ENCODE data around the gene CEP78. TPM values are rescaled to one million over a fixed set of nuclear protein-coding genes. Genes with fewer than 3 reads are reported as not detected.

CEP78 gene
- total RNA-seq, 1 experiment from 2014 or later, result 48.1 TPM

DNA sequence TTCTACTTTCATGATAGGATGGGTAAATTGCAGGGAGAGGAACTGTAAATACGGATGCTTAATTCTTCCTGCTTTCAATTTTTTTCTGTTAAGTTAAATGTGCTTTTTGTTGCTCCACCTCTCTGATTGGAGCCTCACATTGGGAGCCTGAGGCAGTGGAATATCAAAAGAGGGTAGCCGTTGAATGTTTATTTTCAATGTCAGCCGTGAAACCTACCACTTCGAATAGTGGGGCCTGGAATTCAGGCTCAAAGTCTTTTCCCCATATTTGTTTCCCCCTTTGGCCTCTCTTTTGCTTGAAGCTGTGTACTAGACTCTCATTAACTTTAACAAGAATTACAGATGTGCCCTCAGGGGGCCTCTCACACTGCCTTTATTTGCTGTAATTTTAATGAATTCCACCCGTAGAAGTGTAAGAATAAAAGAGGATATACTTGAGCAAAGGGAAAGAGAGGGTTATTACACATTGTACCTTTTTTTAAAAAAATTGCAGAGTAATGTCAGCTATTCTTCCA is 90.0 kb downstream of the CEP78 start:
- RAD21 ChIA-PET (ENCODE audit: low non-redundant PET in 1 of 2, low total read pairs in 2 of 2, uncharacterized antibody in 2 of 2, unreplicated experiment in 2 of 2), result no interaction called here
- Histone ChIP-seq H3K27ac (ENCODE audit: low read depth, low read length) (no peak overlapping the region), H3K9me3 (ENCODE audit: control insufficient read depth in 1 of 2, insufficient read depth in 1 of 2, low read depth in 1 of 2, low read length in 2 of 2) (no peaks in the 10 kb centered on the region), H3K36me3 (ENCODE audit: control insufficient read depth in 1 of 2, insufficient read depth in 2 of 2, low read length in 2 of 2) (peaks cover 9 to 23% of the 10 kb centered on the region in 2 experiments; a peak in 3 of 4 replicates), H3K27me3 (ENCODE audit: insufficient read depth, low read length) (no peaks in the 10 kb centered on the region), H3K4me1 (ENCODE audit: control insufficient read depth in 1 of 2, insufficient read depth in 2 of 2, low read length in 2 of 2) (no peaks in the 10 kb centered on the region), H3K79me2 (ENCODE audit: insufficient read depth, low read length) (no peaks in the 10 kb centered on the region), H3K4me3 (replicated peaks in 1 of 2; ENCODE audit: low read depth in 1 of 2, low read length in 2 of 2) (no peak overlapping the region), H3K4me2 (ENCODE audit: low read length) (no peak overlapping the region), H4K20me1 (ENCODE audit: insufficient read depth) (no peaks in the 10 kb centered on the region), H3K9me2 (ENCODE audit: insufficient read depth) (no peaks in the 10 kb centered on the region), H2AFZ (ENCODE audit: low read depth, low read length, poor library complexity, severe bottlenecking) (no peak overlapping the region), H3K9ac (ENCODE audit: low read length) (no peak overlapping the region)
- POLR2A ChIA-PET, result interaction anchor here (1.0 kb wide), 1 partner anchor 29 kb away, joined by 4 read pairs; the partner anchor contains the start of gene PSAT1
- TF ChIP-seq ATF3 (IDR thresholded peaks at IDR 0.05) (no peak), TCF7L2 (IDR thresholded peaks at IDR 0.05; ENCODE audit: borderline replicate concordance, extremely low read depth, insufficient read depth, insufficient read length) (no peak), EGR1 (IDR thresholded peaks at IDR 0.05; ENCODE audit: low read depth) (no peak), CBX3 (IDR thresholded peaks at IDR 0.05; ENCODE audit: low read depth) (no peak), ZFX (IDR thresholded peaks at IDR 0.05) (no peak), RAD21 (IDR thresholded peaks at IDR 0.05; ENCODE audit: low read depth) (no peak), JUND (IDR thresholded peaks at IDR 0.05) (no peak)
- DNase-seq (ENCODE audit: low read depth, low spot score) (no peak), ATAC-seq (no peak)
- CTCF ChIA-PET, result no interaction called here
- no TSS peak for BruUV-seq (replicated peaks)
- intact Hi-C loops (cut with micrococcal nuclease), result no loop called here

- H3K27me3 ChIP-seq (ENCODE audit: insufficient read depth, low read length), result no peaks in the 10 kb centered on the region
- no peaks in the 10 kb centered on the region for H3K9me2 ChIP-seq (ENCODE audit: insufficient read depth)
- DNase-seq (ENCODE audit: low read depth, low spot score) (no peak), ATAC-seq (no peak)
- no peaks in the 10 kb centered on the region for H4K20me1 ChIP-seq (ENCODE audit: insufficient read depth)
- H3K9me3 ChIP-seq (ENCODE audit: control insufficient read depth in 1 of 2, insufficient read depth in 1 of 2, low read depth in 1 of 2, low read length in 2 of 2), result no peaks in the 10 kb centered on the region
- no peak overlapping the region for H3K4me2 ChIP-seq (ENCODE audit: low read length)
- no peaks in the 10 kb centered on the region for H3K79me2 ChIP-seq (ENCODE audit: insufficient read depth, low read length)
- intact Hi-C loops (cut with micrococcal nuclease), result no loop called here
- H3K36me3 ChIP-seq (ENCODE audit: control insufficient read depth in 1 of 2, insufficient read depth in 2 of 2, low read length in 2 of 2), result peaks cover 4 to 23% of the 10 kb centered on the region in 2 experiments; a peak in 2 of 4 replicates
- no peak overlapping the region for H3K27ac ChIP-seq (ENCODE audit: low read depth, low read length)
- ChIA-PET POLR2A (interaction anchor here (1.0 kb wide), 1 partner anchor 30 kb away, joined by 4 read pairs; the partner anchor contains the start of gene PSAT1), RAD21 (ENCODE audit: low non-redundant PET in 1 of 2, low total read pairs in 2 of 2, uncharacterized antibody in 2 of 2, unreplicated experiment in 2 of 2) (no interaction called here), CTCF (no interaction called here)
- no peaks in the 10 kb centered on the region for H3K4me1 ChIP-seq (ENCODE audit: control insufficient read depth in 1 of 2, insufficient read depth in 2 of 2, low read length in 2 of 2)
- TF ChIP-seq JUND (IDR thresholded peaks at IDR 0.05) (no peak), SIN3A (IDR thresholded peaks at IDR 0.05; ENCODE audit: low read depth) (no peak), FOSL1 (IDR thresholded peaks at IDR 0.05; ENCODE audit: low read depth) (no peak), ELF1 (IDR thresholded peaks at IDR 0.05; ENCODE audit: borderline replicate concordance, low read depth) (no peak), SRF (IDR thresholded peaks at IDR 0.05; ENCODE audit: low read depth) (no peak), POLR2AphosphoS5 (IDR thresholded peaks at IDR 0.05; ENCODE audit: low read depth, low read length) (no peak), CEBPB (IDR thresholded peaks at IDR 0.05; ENCODE audit: low read depth) (no peak), ATF3 (IDR thresholded peaks at IDR 0.05) (no peak), MAX (IDR thresholded peaks at IDR 0.05) (no peak), EZH2 (IDR thresholded peaks at IDR 0.05) (no peak), TCF7L2 (IDR thresholded peaks at IDR 0.05; ENCODE audit: borderline replicate concordance, extremely low read depth, insufficient read depth, insufficient read length) (no peak), EGR1 (IDR thresholded peaks at IDR 0.05; ENCODE audit: low read depth) (no peak), ZNF274 (IDR thresholded peaks at IDR 0.05; ENCODE audit: low read depth, low read length) (no peak)
- TF ChIP-seq, protein P1, sequence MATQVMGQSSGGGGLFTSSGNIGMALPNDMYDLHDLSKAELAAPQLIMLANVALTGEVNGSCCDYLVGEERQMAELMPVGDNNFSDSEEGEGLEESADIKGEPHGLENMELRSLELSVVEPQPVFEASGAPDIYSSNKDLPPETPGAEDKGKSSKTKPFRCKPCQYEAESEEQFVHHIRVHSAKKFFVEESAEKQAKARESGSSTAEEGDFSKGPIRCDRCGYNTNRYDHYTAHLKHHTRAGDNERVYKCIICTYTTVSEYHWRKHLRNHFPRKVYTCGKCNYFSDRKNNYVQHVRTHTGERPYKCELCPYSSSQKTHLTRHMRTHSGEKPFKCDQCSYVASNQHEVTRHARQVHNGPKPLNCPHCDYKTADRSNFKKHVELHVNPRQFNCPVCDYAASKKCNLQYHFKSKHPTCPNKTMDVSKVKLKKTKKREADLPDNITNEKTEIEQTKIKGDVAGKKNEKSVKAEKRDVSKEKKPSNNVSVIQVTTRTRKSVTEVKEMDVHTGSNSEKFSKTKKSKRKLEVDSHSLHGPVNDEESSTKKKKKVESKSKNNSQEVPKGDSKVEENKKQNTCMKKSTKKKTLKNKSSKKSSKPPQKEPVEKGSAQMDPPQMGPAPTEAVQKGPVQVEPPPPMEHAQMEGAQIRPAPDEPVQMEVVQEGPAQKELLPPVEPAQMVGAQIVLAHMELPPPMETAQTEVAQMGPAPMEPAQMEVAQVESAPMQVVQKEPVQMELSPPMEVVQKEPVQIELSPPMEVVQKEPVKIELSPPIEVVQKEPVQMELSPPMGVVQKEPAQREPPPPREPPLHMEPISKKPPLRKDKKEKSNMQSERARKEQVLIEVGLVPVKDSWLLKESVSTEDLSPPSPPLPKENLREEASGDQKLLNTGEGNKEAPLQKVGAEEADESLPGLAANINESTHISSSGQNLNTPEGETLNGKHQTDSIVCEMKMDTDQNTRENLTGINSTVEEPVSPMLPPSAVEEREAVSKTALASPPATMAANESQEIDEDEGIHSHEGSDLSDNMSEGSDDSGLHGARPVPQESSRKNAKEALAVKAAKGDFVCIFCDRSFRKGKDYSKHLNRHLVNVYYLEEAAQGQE (IDR thresholded peaks at IDR 0.05; ENCODE audit: low read depth), result no peak
- H2AFZ ChIP-seq (ENCODE audit: low read depth, low read length, poor library complexity, severe bottlenecking), result no peak overlapping the region
- BruUV-seq (replicated peaks), result no TSS peak
- no peak overlapping the region for H3K9ac ChIP-seq (ENCODE audit: low read length)
- H3K4me3 ChIP-seq (replicated peaks in 1 of 2; ENCODE audit: low read depth in 1 of 2, low read length in 2 of 2), result no peak overlapping the region
Observed at GRCh38 chr9:78326564-78326963, 90.7 kb downstream of the CEP78 start.
